ENCODE data around the gene NGF. TPM values are rescaled to one million over a fixed set of nuclear protein-coding genes. Genes with fewer than 3 reads are reported as not detected.

NGF gene
- total and polyA plus RNA-seq, 9 of the 15 experiments (the other 6 are each of a cell fraction or from before 2014, with no cell fraction given) = not detected

- Histone ChIP-seq H3K9ac (ENCODE audit: insufficient read depth in 1 of 2, low read depth in 2 of 2, low read length in 2 of 2) (no peak overlapping the region), H3K4me2 (ENCODE audit: insufficient read depth, low read length) (no peak overlapping the region), H3K27me3 (ENCODE audit: control insufficient read depth in 2 of 2, insufficient read depth in 2 of 2, low read length in 2 of 2) (no peaks in the 10 kb centered on the region), H4K20me1 (replicated peaks; ENCODE audit: control insufficient read depth, insufficient read depth, low read length) (no peaks in the 10 kb centered on the region), H3K4me3 (no peak overlapping the region), H3K4me1 (replicated peaks in 1 of 2; ENCODE audit: control insufficient read depth in 2 of 2, insufficient read depth in 2 of 2, low read length in 2 of 2) (no peaks in the 10 kb centered on the region), H3K79me2 (ENCODE audit: control insufficient read depth, insufficient read depth, low read length) (no peaks in the 10 kb centered on the region), H2AFZ (ENCODE audit: low read depth, low read length) (no peak overlapping the region), H3K9me1 (ENCODE audit: control insufficient read depth, insufficient read depth, low read length) (no peaks in the 10 kb centered on the region), H3K9me3 (replicated peaks; ENCODE audit: control insufficient read depth, insufficient read depth, low read depth, low read length) (no peaks in the 10 kb centered on the region), H3K27ac (ENCODE audit: extremely low read depth, low read depth, low read length) (no peak overlapping the region), H3K36me3 (ENCODE audit: control insufficient read depth, insufficient read depth, low read length) (no peaks in the 10 kb centered on the region)
- BruUV-seq (replicated peaks) = no TSS peak
- POLR2A ChIA-PET = interaction anchor here (0.7 kb wide), 1 partner anchor 180 kb away, joined by 4 read pairs; no protein-coding TSS in a partner anchor
- no peak for FAIRE-seq
- intact Hi-C loops (cut with micrococcal nuclease) (no loop called here), in situ Hi-C loops (cut with MboI) (no loop called here)
- CTCF ChIA-PET (ENCODE audit: low intra/inter-chr PET ratio) = no interaction called here
- DNase-seq (ENCODE audit: extremely low read depth in 1 of 4, low spot score in 3 of 4) = no peak
- ATAC-seq = no peak
- TF ChIP-seq KLF16 (IDR thresholded peaks at IDR 0.05) = no peak
- no peak for TF ChIP-seq ZNF133 (CRISPR knock-in tag; IDR thresholded peaks at IDR 0.05)
- TF ChIP-seq CLOCK (CRISPR knock-in tag; IDR thresholded peaks at IDR 0.05; ENCODE audit: borderline replicate concordance) = no peak
- TF ChIP-seq SPI1 (IDR thresholded peaks at IDR 0.05; ENCODE audit: borderline replicate concordance, low read depth, low read length) = peak; percentile 26; the same call in 1 of the 2 replicates
Measured at GRCh38 chr1:115373305-115373704, 35.3 kb upstream of the NGF start.
